ENCODE measurements around the gene MACIR. TPM values are rescaled to one million over a fixed set of nuclear protein-coding genes. Genes with fewer than 3 reads are reported as not detected.
"Not testable (repeated sequence)": the region's sequence is repeated elsewhere in the genome, so short reads cannot be mapped to it uniquely, and the experiment has no call there.

The MACIR gene
- 4.7 TPM for total RNA-seq
- long read RNA-seq, transcript C5orf30-201 (3 exons, 3,049 nt), result major isoform, 5 of 8 reads
- long read RNA-seq, partial matches to known transcripts, result 0 of 8 reads
- long read RNA-seq, other reads (novel, unspliced or antisense), result 1 of 8 reads

GRCh38 chr5:103258368-103258956 lies at the start of gene MACIR:
Gene MACIR, plus strand, starts transcription at chr5:103258763. Its CDS starts 17,157 bp downstream, at chr5:103275920.
- peak; percentile 98 for ATAC-seq
- DNase-seq, result peak; percentile 99
- intact Hi-C loops (cut with micrococcal nuclease), result no loop called here

GRCh38 chr5:103209065-103209464 lies 49.5 kb upstream of the MACIR start:
- DNase-seq, result no peak
- intact Hi-C loops (cut with micrococcal nuclease), result no loop called here
- no peak for ATAC-seq

- DNase-seq, result no peak
- ATAC-seq, result no peak
- intact Hi-C loops (cut with micrococcal nuclease), result no loop called here
Measured at GRCh38 chr5:103210952-103211351, 47.6 kb upstream of the MACIR start.

- no peak for ATAC-seq
- DNase-seq, result no peak
- intact Hi-C loops (cut with micrococcal nuclease), result no loop called here
Measured at GRCh38 chr5:103211576-103212561, 46.7 kb upstream of the MACIR start.

GRCh38 chr5:103216137-103216536 lies 42.4 kb upstream of the MACIR start:
- DNase-seq (no peak), ATAC-seq (no peak)
- intact Hi-C loops (cut with micrococcal nuclease), result no loop called here

GRCh38 chr5:103216697-103217096 lies 41.9 kb upstream of the MACIR start:
- ATAC-seq, result no peak
- DNase-seq, result no peak
- intact Hi-C loops (cut with micrococcal nuclease), result no loop called here

GRCh38 chr5:103217101-103217500 lies 41.5 kb upstream of the MACIR start:
- intact Hi-C loops (cut with micrococcal nuclease), result no loop called here
- DNase-seq (no peak), ATAC-seq (no peak)

GRCh38 chr5:103218164-103218563 lies 40.4 kb upstream of the MACIR start:
- intact Hi-C loops (cut with micrococcal nuclease), result no loop called here
- DNase-seq, result no peak
- no peak for ATAC-seq

GRCh38 chr5:103219074-103219473 lies 39.5 kb upstream of the MACIR start:
- intact Hi-C loops (cut with micrococcal nuclease); ATAC-seq; DNase-seq: not testable (repeated sequence)

GRCh38 chr5:103223031-103223955 lies 35.3 kb upstream of the MACIR start:
- ATAC-seq, result no peak
- intact Hi-C loops (cut with micrococcal nuclease), result no loop called here
- DNase-seq, result no peak

- intact Hi-C loops (cut with micrococcal nuclease), result no loop called here
- DNase-seq, result no peak
- ATAC-seq, result peak; percentile 79
Measured at GRCh38 chr5:103224118-103224893, 34.3 kb upstream of the MACIR start.

- intact Hi-C loops (cut with micrococcal nuclease), result no loop called here
- ATAC-seq (no peak), DNase-seq (no peak)
Measured at GRCh38 chr5:103224894-103225246, 33.7 kb upstream of the MACIR start.

- ATAC-seq, result no peak
Measured at GRCh38 chr5:103228061-103228460, 30.5 kb upstream of the MACIR start.

GRCh38 chr5:103228588-103228987 lies 30.0 kb upstream of the MACIR start:
- ATAC-seq, result no peak
- intact Hi-C loops (cut with micrococcal nuclease), result no loop called here

More at GRCh38 chr5:103228061-103228460, 30.5 kb upstream of the MACIR start:
- no peak for DNase-seq
- intact Hi-C loops (cut with micrococcal nuclease), result no loop called here

GRCh38 chr5:103232393-103232999 lies 26.1 kb upstream of the MACIR start:
- intact Hi-C loops (cut with micrococcal nuclease), result loop anchor here (2.0 kb wide), 1 partner anchor 242 kb away; no protein-coding TSS in a partner anchor
- ATAC-seq, result peak; percentile 69
- no peak for DNase-seq

More at GRCh38 chr5:103228588-103228987, 30.0 kb upstream of the MACIR start:
- DNase-seq, result no peak

GRCh38 chr5:103234239-103234975 lies 24.2 kb upstream of the MACIR start:
- intact Hi-C loops (cut with micrococcal nuclease), result no loop called here
- DNase-seq, result no peak
- ATAC-seq, result no peak

- no peak for ATAC-seq
- intact Hi-C loops (cut with micrococcal nuclease), result no loop called here
- no peak for DNase-seq
Measured at GRCh38 chr5:103235891-103236290, 22.7 kb upstream of the MACIR start.
